SK-N-SH treated with all-trans-retinoic acid at 6 μM for 48 hours (cell line): ENCODE measurements around the gene TRIOBP.

Experiments
- ATAC-seq: fragments of 200-7000 bp; cut with Tn5 transposase; 3 replicates; pipeline ENCODE4 v1.9.1; 2020; ENCODE audit warnings: mild to moderate bottlenecking, moderate library complexity
- ARNTL ChIP-seq: fragments of 450-650 bp; formaldehyde crosslinking; IDR thresholded peaks from 2 replicates; pipeline ENCODE4 v1.5.0; 2020; ENCODE audit warnings: low read depth, mild to moderate bottlenecking, moderate library complexity, borderline replicate concordance
- CREB5 ChIP-seq: fragments of 250-450 bp; sonication (Bioruptor Pico); IDR thresholded peaks from 2 replicates; pipeline ENCODE4 v1.5.1; 2020; ENCODE audit warnings: low read depth, mild to moderate bottlenecking, moderate library complexity
- ESRRG ChIP-seq: fragments of 250-450 bp; sonication (Bioruptor Pico); IDR thresholded peaks from 2 replicates; pipeline ENCODE4 v1.6.1; 2021; ENCODE audit warnings: mild to moderate bottlenecking
- GLIS3 ChIP-seq: fragments of 250-450 bp; sonication (Bioruptor Pico); IDR thresholded peaks from 2 replicates; pipeline ENCODE4 v1.5.0; 2020; ENCODE audit warnings: mild to moderate bottlenecking, moderate library complexity
- OSR1 ChIP-seq: fragments of 250-450 bp; sonication (Bioruptor Pico); IDR thresholded peaks from 2 replicates; pipeline ENCODE4 v1.8.0; 2022; ENCODE audit warnings: moderate library complexity, mild to moderate bottlenecking, inconsistent platforms
- PATZ1 ChIP-seq: fragments of 250-450 bp; sonication (Bioruptor Pico); IDR thresholded peaks from 2 replicates; pipeline ENCODE4 v1.8.0; 2020; ENCODE audit warnings: mild to moderate bottlenecking, moderate library complexity, borderline replicate concordance
- TCF4 ChIP-seq: fragments of 250-450 bp; sonication (Bioruptor Pico); IDR thresholded peaks from 2 replicates; pipeline ENCODE4 v1.8.0; 2021; ENCODE audit warnings: mild to moderate bottlenecking, moderate library complexity, borderline replicate concordance
- ZFP3 ChIP-seq: fragments of 250-450 bp; sonication (Bioruptor Pico); IDR thresholded peaks from 2 replicates; pipeline ENCODE4 v1.5.0; 2020; ENCODE audit warnings: mild to moderate bottlenecking, moderate library complexity
- ZNF565 ChIP-seq: fragments of 450-650 bp; formaldehyde crosslinking; conservative IDR thresholded peaks from 2 replicates; pipeline ENCODE4 v1.5.0; 2020; ENCODE audit warnings: low read depth, mild to moderate bottlenecking, moderate library complexity
- TF ChIP-seq, protein P1 (sequence below): fragments of 250-450 bp; sonication (Bioruptor Pico); IDR thresholded peaks from 2 replicates; pipeline ENCODE4 v1.5.0; 2020; ENCODE audit warnings: mild to moderate bottlenecking, moderate library complexity

Gene TRIOBP

DNA sequence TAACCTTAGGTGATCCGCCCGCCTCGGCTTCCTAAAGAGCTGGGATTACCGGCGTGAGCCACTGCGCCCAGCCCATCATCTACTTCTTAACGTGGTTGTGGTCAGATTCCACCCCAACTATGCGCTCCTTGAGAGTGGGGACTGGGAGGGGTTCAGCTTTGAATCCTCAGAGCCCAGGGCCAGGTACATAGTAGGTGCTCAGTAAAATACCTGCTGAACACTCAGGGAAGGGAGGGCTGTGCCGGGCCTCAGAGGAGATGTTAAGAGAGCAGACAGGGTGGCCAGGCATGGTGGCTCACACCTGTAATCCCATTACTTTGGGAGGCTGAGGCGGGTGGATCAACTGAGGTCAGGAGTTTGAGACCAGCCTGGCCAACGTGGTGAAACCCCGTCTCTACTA, 22.6 kb upstream of the TRIOBP start:
- no peak for TF ChIP-seq GLIS3 (CRISPR knock-in tag)
- TF ChIP-seq TCF4 (CRISPR knock-in tag), result no peak
- TF ChIP-seq ARNTL (CRISPR knock-in tag), result no peak
- TF ChIP-seq, protein P1, sequence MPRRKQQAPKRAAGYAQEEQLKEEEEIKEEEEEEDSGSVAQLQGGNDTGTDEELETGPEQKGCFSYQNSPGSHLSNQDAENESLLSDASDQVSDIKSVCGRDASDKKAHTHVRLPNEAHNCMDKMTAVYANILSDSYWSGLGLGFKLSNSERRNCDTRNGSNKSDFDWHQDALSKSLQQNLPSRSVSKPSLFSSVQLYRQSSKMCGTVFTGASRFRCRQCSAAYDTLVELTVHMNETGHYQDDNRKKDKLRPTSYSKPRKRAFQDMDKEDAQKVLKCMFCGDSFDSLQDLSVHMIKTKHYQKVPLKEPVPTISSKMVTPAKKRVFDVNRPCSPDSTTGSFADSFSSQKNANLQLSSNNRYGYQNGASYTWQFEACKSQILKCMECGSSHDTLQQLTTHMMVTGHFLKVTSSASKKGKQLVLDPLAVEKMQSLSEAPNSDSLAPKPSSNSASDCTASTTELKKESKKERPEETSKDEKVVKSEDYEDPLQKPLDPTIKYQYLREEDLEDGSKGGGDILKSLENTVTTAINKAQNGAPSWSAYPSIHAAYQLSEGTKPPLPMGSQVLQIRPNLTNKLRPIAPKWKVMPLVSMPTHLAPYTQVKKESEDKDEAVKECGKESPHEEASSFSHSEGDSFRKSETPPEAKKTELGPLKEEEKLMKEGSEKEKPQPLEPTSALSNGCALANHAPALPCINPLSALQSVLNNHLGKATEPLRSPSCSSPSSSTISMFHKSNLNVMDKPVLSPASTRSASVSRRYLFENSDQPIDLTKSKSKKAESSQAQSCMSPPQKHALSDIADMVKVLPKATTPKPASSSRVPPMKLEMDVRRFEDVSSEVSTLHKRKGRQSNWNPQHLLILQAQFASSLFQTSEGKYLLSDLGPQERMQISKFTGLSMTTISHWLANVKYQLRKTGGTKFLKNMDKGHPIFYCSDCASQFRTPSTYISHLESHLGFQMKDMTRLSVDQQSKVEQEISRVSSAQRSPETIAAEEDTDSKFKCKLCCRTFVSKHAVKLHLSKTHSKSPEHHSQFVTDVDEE (CRISPR knock-in tag), result no peak
- no peak for ATAC-seq

GRCh38 chr22:37674951-37675929, 21.6 kb upstream of the TRIOBP start, which contains the start of gene LGALS1:
Gene LGALS1, plus strand, starts transcription at chr22:37675636. Its CDS starts 67 bp downstream, at chr22:37675703.
- TF ChIP-seq, protein P1 (CRISPR knock-in tag), result 0 out of 2 replicates have a peak, but pooled peaks have one; percentile 20
- 0 out of 2 replicates have a peak, but pooled peaks have one; percentile 28 for TF ChIP-seq ZFP3 (CRISPR knock-in tag)
- no peak for TF ChIP-seq CREB5 (CRISPR knock-in tag)
- peak; percentile 93 for TF ChIP-seq PATZ1 (CRISPR knock-in tag)
- ATAC-seq, result peak; percentile 84

DNA sequence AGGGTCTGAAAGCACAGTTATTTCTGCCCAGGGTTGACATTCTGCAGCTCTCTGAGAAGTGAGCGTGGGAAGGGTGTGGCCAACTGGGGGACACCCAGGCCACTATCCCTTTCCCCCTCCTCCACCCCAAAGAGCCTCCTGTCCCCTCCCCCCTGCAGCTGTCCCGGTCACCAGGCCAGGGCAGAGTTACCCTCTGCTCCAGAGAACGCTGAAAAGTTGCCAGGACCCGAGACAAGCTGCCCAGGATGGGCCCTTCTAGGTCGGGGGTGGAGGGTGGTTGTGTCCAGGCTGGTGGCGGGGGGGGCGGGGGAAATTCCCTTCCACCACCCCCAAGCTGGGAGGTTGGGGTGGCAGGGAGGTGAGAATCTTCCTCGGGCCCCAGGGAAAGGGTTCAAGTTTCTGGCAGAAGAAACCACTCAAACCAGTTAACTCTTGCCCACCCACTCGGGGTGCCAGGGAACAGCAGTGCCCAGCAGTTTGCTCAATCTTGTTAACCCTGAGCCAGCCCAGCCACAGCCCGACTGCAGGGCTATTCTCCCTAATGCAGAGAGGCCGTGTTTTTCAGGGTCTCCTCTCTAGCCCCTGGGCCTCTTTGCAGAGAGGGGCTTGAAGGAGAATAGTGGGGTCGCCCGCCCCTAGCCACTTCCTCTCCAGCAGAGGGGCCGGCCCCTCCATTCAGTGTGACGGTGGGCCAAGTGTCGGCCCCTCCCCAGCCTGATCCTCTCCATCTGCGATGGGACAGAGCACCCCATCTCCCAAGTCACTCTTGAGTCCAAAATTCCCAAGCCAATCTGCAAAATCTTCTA, 20.7 kb upstream of the TRIOBP start:
- TF ChIP-seq PATZ1 (CRISPR knock-in tag), result no peak
- TF ChIP-seq ESRRG, result no peak
- TF ChIP-seq OSR1 (CRISPR knock-in tag), result no peak
- TF ChIP-seq, all 23 proteins: peak for 0
- ATAC-seq, result no peak; the same call in 2 of the 3 replicates

DNA sequence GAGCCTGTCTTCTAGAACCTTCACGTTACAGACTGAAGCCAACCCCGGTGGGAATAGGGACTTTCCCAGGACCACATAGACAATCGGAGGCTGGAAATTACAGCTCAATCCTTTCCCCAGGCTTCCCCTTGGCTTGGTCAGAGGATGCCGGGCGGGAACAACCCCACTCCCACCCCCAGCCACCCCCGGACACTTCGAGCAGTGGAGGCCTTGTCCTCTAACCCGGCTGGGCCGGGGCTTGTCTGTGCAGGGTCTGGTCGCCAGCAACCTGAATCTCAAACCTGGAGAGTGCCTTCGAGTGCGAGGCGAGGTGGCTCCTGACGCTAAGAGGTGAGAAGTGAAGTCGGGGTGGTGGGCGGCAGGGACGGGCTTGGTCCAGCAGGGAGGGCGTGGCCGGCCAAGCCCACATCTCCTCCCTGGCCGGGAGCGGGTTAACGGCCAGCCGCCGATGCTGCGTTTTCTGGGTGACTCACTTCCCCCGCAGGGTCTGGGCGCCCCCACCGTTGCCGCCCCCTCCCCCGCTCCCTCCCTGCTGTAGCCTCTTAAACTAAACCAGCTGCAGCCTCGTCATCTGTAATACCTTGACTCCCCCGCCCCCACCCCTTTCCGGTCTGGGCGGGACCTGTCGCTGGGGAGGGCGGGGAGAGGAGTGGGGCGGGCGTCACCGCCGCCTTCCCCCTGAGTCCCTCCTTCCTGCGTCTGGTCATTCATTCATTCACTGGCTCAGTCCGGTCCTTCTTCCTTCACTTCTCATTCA, 19.9 kb upstream of the TRIOBP start:
- TF ChIP-seq ZNF565 (no peak), TCF4 (CRISPR knock-in tag) (peak; percentile 46; the same call in 1 of the 2 replicates), PATZ1 (CRISPR knock-in tag) (peak; percentile 58; the same call in 1 of the 2 replicates)
- ATAC-seq, result peak; percentile 37
